ENCODE results near the gene C2CD3.

The C2CD3 gene

GRCh38 chr11:74170694-74171629 lies at the start of gene C2CD3, which contains the start of gene PPME1:
Gene C2CD3, minus strand, starts transcription at chr11:74171002. Its CDS starts 210 bp downstream, at chr11:74170792.
Gene PPME1, plus strand, starts transcription at chr11:74171289. Its CDS starts 133 bp downstream, at chr11:74171422.
- DNase-seq = peak; percentile 100

- DNase-seq = no peak
These were observed 49.6 kb upstream of the C2CD3 start for GRCh38 chr11:74220376-74220775.

GRCh38 chr11:74212533-74212932 lies 41.7 kb upstream of the C2CD3 start:
- DNase-seq = no peak

GRCh38 chr11:74208507-74208906 lies 37.7 kb upstream of the C2CD3 start:
- DNase-seq = no peak

- DNase-seq = no peak
These were observed 35.9 kb upstream of the C2CD3 start for GRCh38 chr11:74206746-74207145.

GRCh38 chr11:74205181-74205580 lies 34.4 kb upstream of the C2CD3 start:
- DNase-seq = no peak

- DNase-seq = no peak
These were observed 33.9 kb upstream of the C2CD3 start for GRCh38 chr11:74204701-74205100.

GRCh38 chr11:74203966-74204365 lies 33.2 kb upstream of the C2CD3 start:
- DNase-seq = no peak

GRCh38 chr11:74196781-74197486 lies 26.1 kb upstream of the C2CD3 start:
- DNase-seq = no peak

GRCh38 chr11:74195828-74196227 lies 25.0 kb upstream of the C2CD3 start:
- no peak for DNase-seq

- no peak for DNase-seq
These were observed 14.9 kb upstream of the C2CD3 start for GRCh38 chr11:74185695-74186094.

GRCh38 chr11:74185285-74185684 lies 14.5 kb upstream of the C2CD3 start:
- no peak for DNase-seq

GRCh38 chr11:74182635-74183034 lies 11.8 kb upstream of the C2CD3 start:
- DNase-seq = peak; percentile 4

GRCh38 chr11:74179234-74180052 lies 8.6 kb upstream of the C2CD3 start:
- DNase-seq = peak; percentile 2

GRCh38 chr11:74175920-74176319 lies 5.1 kb upstream of the C2CD3 start:
- DNase-seq = no peak

GRCh38 chr11:74171997-74172396 lies 1.2 kb upstream of the C2CD3 start:
- DNase-seq = no peak

GRCh38 chr11:74171630-74171968 lies 797 bp upstream of the C2CD3 start:
- no peak for DNase-seq

GRCh38 chr11:74169738-74170458 lies 904 bp downstream of the C2CD3 start:
- DNase-seq = no peak

- DNase-seq = no peak
These were observed 2.0 kb downstream of the C2CD3 start for GRCh38 chr11:74168838-74169237.

GRCh38 chr11:74162681-74163467 lies 7.9 kb downstream of the C2CD3 start:
- no peak for DNase-seq

- DNase-seq = no peak
These were observed 11.2 kb downstream of the C2CD3 start for GRCh38 chr11:74159642-74160041.

GRCh38 chr11:74157169-74157568 lies 13.6 kb downstream of the C2CD3 start:
- peak; percentile 50 for DNase-seq

Data from fibroblast of upper back skin (primary cell).